Measurements from ENCODE around the gene DNAH17.

GRCh38 chr17:78488156-78488555 lies 89.0 kb downstream of the DNAH17 start:
- no peak for TF ChIP-seq CTCF (conservative IDR thresholded peaks at IDR 0.05; ENCODE audit: low read depth, low read length)
- no peak for TF ChIP-seq EZH2 (IDR thresholded peaks at IDR 0.05; ENCODE audit: borderline replicate concordance, low read depth, low read length, poor library complexity, severe bottlenecking)
